HG02623 (cell line): Measurements from ENCODE around the gene COL13A1.

ENCODE experiments used
- ATAC-seq: cut with Tn5 transposase; IDR thresholded peaks from one replicate; pipeline ENCODE4 v1.9.1; 2021; ENCODE audit warnings: moderate library complexity; ENCODE audit not compliant: unreplicated experiment

The COL13A1 gene

DNA sequence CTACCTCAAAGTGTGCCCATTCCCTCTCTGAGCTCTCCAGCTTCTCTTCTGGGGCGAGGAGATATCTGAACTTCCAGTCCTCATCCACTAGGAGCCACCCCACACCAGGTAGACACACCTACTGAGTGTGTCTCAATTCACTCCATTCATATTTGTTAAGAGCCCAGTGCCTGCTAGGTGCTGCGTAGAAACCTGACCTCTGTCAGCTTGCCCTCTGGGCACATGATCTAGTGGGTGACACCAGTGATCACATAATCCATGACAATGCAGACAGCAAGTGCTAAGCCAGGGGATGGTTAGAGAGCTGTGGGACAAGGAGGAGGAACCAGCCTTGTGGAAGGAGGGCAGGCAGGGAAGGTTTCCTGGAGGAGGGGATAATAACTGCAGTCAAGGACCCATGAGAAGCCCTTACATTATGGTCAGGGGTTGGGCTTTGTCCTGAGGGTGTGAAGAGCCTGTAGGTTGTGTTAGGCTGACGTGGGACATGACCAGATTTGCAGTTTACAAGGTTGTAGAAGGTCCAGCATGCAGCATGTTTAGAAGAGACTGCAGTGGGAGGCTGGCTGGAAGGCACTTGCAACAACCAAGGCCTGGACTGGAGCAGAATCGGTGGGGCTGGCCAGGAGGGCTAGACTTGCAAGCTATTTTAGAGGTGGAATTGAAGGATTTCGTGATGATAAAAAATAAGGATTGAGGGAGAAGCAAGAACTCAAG, 81.8 kb downstream of the COL13A1 start:
- no peak for ATAC-seq

DNA sequence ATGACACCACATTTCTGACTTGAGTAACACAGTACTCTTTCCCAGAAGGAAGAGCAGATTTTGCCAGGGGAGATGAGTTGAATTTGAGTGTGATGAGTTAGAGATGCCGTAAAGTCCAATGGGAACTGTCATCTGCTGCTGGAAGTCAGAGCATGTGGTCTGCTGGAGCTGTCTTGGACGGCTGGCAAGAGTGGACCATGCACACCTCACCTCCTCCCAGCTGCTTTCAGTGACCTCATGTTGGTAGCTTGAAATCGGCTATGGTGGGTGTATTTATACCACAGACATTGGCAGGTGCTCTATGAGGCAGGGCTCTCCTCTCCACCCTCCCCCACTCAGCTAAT, 82.3 kb downstream of the COL13A1 start:
- ATAC-seq = no peak

DNA sequence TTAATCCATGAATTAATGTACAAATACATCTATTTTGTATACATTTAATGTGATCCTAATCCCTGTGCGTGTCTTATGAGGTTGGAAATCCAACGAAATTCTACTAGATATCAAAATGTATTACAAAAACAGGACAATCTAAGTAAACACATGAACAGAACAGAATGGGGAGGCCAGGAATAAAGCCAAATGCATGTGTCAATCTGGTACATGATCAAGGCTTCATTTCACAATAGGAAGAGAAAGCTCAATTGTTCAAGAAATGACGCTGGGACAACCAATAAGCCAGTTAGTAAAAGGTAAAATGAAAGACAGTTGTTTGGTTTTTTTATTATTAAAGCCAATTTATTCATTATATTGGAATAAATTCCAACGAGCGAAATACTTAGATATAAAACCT, 83.0 kb downstream of the COL13A1 start:
- ATAC-seq = no peak

DNA sequence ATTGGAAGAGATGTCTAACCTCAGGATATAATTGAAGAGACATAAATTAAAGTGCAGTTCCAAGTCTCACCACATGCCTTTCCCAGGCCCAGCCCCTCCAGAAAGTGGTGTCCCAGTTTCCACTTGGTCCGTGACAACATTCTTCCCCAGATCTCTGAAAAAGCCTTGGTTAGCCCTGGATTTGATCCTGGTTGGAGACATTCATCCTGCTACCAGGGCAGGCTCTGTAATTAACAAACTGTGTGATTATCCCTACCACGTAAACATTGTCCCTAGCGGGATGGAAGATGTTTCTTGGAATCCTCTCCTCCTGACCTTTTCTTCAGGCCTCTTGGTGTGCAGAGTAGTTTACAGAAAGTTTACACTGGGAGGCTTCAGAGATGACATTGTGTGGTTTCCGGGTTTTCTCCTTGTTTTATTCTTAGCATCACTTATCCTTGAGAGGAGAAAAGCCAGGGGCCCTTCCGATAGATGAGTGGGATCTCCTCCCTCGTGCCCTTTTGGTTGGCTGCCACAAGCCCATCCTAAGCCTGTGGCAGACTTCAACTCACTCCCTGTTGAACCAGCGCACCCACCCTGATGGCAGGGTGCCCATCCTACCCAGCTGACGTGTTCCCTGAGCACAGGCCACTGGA, 83.8 kb downstream of the COL13A1 start:
- no peak for ATAC-seq

DNA sequence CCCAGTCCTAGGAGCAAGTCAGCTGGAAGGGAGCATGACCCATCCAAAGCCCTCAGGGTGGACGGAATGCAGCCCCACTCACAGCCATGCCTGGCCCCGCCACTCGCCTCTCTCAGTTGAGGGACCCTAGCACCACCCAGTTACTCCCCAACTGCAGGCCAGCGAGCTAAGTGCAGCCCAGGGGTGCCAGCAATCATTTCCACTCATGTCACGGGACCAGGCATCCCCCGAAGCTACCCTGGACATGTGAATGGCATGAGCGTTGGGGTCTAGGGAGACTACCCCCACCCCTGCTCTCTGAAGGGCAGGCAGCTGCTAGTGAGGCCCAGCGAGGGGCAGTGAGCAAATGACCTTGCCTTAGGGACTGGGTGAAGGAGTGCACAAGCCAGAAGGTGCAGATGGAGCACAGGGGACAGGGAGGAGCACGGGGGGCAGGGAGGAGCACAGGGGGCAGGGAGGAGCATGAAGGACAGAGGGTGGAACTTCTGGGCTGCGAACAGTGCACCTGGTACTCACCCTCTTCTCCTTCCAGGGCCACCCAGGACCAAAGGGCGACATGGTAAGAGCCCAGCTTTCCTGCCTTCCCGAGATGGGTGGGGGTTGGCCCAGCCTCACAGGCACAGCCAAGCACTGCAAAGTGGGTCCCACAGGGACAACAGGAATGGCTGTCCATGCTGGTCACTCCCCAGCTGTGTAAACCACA, 87.3 kb downstream of the COL13A1 start:
- ATAC-seq = no peak

GRCh38 chr10:69890065-69890847, 88.5 kb downstream of the COL13A1 start:
- ATAC-seq = no peak

DNA sequence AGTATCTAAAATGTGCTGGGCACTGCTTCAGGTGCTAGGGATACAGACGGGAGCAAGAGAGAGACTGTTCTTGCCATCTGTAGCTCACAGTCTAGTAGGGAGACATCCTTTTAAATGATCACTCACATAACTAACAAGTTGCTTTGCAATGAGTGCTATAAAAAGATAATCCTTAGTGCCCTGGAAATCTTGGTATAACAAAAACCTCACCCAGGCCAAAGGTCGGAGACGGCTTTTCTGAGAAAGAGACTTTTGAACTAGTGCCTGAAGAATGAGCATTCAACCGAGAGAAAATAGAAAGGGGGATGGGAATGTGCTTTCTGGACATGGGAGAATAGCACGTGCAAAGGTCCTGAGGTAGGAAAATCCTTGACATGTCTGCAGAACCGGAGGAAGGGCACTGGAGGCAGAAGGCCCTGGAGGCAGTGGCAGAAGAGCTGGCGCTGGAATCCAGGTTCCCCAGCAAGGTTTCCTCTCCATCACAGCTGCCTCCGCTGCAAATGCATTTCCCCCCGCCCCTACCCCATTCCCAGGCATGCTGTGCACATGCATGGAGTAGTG, 89.4 kb downstream of the COL13A1 start:
- ATAC-seq = no peak

- no peak for ATAC-seq
These were observed 90.7 kb downstream of the COL13A1 start for GRCh38 chr10:69892406-69892805.

DNA sequence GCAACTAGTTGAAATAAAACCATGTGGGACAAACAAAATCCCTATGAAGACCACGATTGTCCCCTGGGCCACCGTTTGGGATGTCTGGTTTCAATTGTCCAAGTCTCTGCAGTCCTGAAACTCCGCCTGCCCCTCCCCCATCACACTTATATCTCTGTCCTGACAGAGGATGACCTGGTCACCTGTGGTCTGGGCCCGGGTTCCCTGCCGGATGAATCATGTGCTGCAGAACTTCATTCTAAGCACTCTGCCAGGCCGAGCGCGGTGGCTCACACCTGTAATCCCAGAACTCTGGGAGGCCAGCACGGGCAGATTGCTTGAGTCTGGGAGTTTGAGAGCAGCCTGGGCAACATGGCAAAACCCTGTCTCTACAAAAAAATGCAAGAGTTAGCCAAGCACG, 91.1 kb downstream of the COL13A1 start:
- ATAC-seq = no peak

GRCh38 chr10:69893271-69893900, 91.7 kb downstream of the COL13A1 start:
- no peak for ATAC-seq

- no peak for ATAC-seq
These were observed 92.5 kb downstream of the COL13A1 start for GRCh38 chr10:69894156-69894555.

- no peak for ATAC-seq
These were observed 94.1 kb downstream of the COL13A1 start for GRCh38 chr10:69895759-69896158.

GRCh38 chr10:69896606-69897231, 95.0 kb downstream of the COL13A1 start:
- no peak for ATAC-seq

GRCh38 chr10:69897432-69897831, 95.7 kb downstream of the COL13A1 start:
- ATAC-seq = no peak

- ATAC-seq = no peak
These were observed 96.3 kb downstream of the COL13A1 start for GRCh38 chr10:69897999-69898398.

- ATAC-seq = no peak
These were observed 96.8 kb downstream of the COL13A1 start for GRCh38 chr10:69898524-69898923.

- no peak for ATAC-seq
These were observed 97.2 kb downstream of the COL13A1 start for GRCh38 chr10:69898941-69899340.

- ATAC-seq = no peak
These were observed 98.3 kb downstream of the COL13A1 start for GRCh38 chr10:69899727-69900595.

DNA sequence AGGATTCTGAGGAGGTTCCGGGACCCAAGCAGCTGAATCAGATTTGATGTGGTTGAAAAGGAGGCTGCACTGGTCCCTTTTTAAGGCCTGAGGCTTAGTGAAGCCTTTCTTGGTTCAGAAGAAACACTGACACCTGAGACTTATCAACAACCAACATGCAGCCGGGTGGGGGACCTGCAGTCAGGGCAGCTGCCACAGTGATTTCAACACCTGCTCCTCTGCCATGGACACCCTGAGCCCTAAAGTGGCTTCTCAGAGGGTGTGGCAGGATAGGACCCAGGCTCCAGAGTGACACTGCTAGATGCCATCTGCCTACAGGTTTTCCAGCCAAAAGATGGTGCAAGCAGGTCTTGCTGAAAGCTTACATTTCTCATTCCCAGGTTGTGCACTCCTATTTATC, 99.3 kb downstream of the COL13A1 start:
- ATAC-seq = no peak
